GM12892 (cell line): Measurements from ENCODE around the gene GABRB3.

Experiments
- POLR2A ChIP-seq: IDR thresholded peaks from 2 replicates; pipeline ENCODE4 v1.6.1; 2011; ENCODE audit warnings: low read depth, low read length, control low read depth
- POLR2AphosphoS5 ChIP-seq: IDR thresholded peaks from 2 replicates; pipeline ENCODE4 v1.6.1; 2011; ENCODE audit warnings: low read depth, low read length, control low read depth
- TAF1 ChIP-seq: IDR thresholded peaks from 2 replicates; pipeline ENCODE4 v1.6.1; 2011; ENCODE audit warnings: low read depth, mild to moderate bottlenecking, control low read depth, low read length, borderline replicate concordance

- TF ChIP-seq POLR2AphosphoS5 (no peak), POLR2A (no peak), TAF1 (no peak)
Measured at GRCh38 chr15:26640601-26641000, 132.3 kb downstream of the GABRB3 start.
